Stimulated activated CD4-positive, alpha-beta T cell treated with anti-CD3 and anti-CD28 coated beads, Interleukin-4, amount 100 ng/mL, for 1 hour (primary cell): Measurements from ENCODE around the gene RFXANK.
"Not testable (repeated sequence)": the region's sequence is repeated elsewhere in the genome, so short reads cannot be mapped to it uniquely, and the experiment has no call there.

Experiments
- DNase-seq: peaks from one replicate; pipeline ENCODE4 v3.0.0-alpha.2; 2020

Gene RFXANK

GRCh38 chr19:19192078-19192882, at the start of gene RFXANK, which contains the start of gene BORCS8:
Gene RFXANK (plus strand): TSS chr19:19192258. CDS start chr19:19193947, 1,689 bp downstream.
Gene BORCS8 (minus strand): TSS chr19:19192152. CDS start chr19:19192117, 35 bp downstream.
- DNase-seq: peak; percentile 97

GRCh38 chr19:19142347-19142746, 49.7 kb upstream of the RFXANK start:
- DNase-seq: no peak

- no peak for DNase-seq
Measured at GRCh38 chr19:19145281-19145680, 46.8 kb upstream of the RFXANK start.

GRCh38 chr19:19145684-19146608, 46.1 kb upstream of the RFXANK start:
- DNase-seq: peak; percentile 85

- DNase-seq: no peak
Measured at GRCh38 chr19:19146865-19147264, 45.2 kb upstream of the RFXANK start.

GRCh38 chr19:19147344-19147743, 44.7 kb upstream of the RFXANK start:
- no peak for DNase-seq

- DNase-seq: not testable (repeated sequence)
Measured at GRCh38 chr19:19148504-19148903, 43.6 kb upstream of the RFXANK start.

GRCh38 chr19:19149435-19149834, 42.6 kb upstream of the RFXANK start:
- DNase-seq: no peak

- no peak for DNase-seq
Measured at GRCh38 chr19:19151418-19151817, 40.6 kb upstream of the RFXANK start.

- no peak for DNase-seq
Measured at GRCh38 chr19:19152668-19153384, 39.2 kb upstream of the RFXANK start.

GRCh38 chr19:19154768-19155494, 37.1 kb upstream of the RFXANK start:
- DNase-seq: no peak

GRCh38 chr19:19155495-19156219, 36.4 kb upstream of the RFXANK start:
- no peak for DNase-seq

- DNase-seq: no peak
Measured at GRCh38 chr19:19157808-19158207, 34.2 kb upstream of the RFXANK start.

- DNase-seq: no peak
Measured at GRCh38 chr19:19159534-19159933, 32.5 kb upstream of the RFXANK start.

GRCh38 chr19:19160461-19161035, 31.5 kb upstream of the RFXANK start:
- no peak for DNase-seq

- DNase-seq: no peak
Measured at GRCh38 chr19:19162495-19162894, 29.6 kb upstream of the RFXANK start.

GRCh38 chr19:19165396-19165795, 26.7 kb upstream of the RFXANK start:
- DNase-seq: no peak

- DNase-seq: no peak
Measured at GRCh38 chr19:19167612-19168011, 24.4 kb upstream of the RFXANK start.

- DNase-seq: no peak
Measured at GRCh38 chr19:19169236-19170052, 22.6 kb upstream of the RFXANK start.
